ENCODE results near the gene CCBE1.
"Not testable (repeated sequence)": the region's sequence is repeated elsewhere in the genome, so short reads cannot be mapped to it uniquely, and the experiment has no call there.

Gene CCBE1

GRCh38 chr18:59684777-59685176, 12.4 kb downstream of the CCBE1 start:
- no peak for DNase-seq (ENCODE audit: low read depth in 3 of 3)

DNA sequence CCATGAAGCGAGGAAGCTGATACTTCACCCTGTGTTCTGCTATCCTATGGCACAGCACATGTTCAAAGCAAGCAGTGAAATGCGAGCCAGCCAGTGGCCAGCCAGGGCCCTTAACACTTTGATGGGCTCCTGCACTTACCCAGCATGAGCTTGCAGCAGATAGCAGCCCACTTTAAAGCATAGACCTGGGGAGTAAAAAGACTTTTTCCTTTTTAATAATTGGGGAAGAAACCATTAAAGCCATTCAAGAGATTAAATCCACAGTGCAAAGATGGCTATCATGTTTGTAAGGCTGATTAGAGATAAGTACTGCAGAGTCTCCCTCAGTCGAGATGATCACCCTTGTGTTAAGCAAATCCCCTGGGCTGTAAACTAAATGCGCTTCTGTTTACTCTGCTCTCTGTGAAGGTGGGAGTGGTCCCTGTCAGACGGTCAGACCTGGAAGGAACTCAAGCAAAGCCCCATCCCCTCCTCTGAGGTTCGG, 15.7 kb downstream of the CCBE1 start:
- DNase-seq (ENCODE audit: low read depth in 3 of 3), result no peak

DNA sequence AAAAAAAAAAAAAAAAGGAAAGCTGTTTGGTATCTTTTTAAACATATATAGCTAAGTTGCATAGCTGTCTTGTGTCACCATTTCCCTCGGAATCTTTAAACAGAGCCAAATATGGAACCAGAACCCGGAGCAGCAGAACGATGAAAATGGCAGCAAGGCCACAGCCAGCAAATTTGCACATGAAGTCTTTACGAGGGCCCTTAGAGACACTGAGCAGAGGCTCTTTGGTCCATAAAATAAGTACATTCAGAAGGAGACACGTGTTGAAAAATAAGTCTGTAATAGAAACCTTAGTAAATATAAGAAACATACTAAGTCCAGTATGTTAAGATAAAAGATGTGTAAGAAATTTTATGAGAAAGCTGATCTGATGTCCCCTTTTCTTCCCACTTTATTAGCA, 16.2 kb downstream of the CCBE1 start:
- no peak for DNase-seq (ENCODE audit: low read depth in 3 of 3)

GRCh38 chr18:59675346-59675745, 21.9 kb downstream of the CCBE1 start:
- DNase-seq (ENCODE audit: low read depth in 3 of 3), result no peak

DNA sequence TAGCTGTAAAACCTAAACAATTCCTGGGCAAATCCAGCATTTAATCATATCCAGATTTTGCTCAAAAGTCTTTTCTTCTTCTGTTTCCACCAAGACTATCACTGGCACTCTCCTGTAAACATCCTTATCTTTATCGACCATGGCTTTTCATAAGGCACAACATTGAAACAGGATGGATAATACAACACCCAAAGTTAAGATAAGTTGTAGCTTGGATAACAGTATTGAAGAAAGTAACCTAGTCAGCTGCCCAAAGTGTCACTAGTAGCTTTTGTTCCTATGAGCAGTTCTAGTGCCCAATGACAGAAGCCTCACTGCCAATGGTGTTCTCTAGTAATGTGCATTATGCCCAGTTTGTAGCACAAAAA, 22.3 kb downstream of the CCBE1 start:
- no peak for DNase-seq (ENCODE audit: low read depth in 3 of 3)

DNA sequence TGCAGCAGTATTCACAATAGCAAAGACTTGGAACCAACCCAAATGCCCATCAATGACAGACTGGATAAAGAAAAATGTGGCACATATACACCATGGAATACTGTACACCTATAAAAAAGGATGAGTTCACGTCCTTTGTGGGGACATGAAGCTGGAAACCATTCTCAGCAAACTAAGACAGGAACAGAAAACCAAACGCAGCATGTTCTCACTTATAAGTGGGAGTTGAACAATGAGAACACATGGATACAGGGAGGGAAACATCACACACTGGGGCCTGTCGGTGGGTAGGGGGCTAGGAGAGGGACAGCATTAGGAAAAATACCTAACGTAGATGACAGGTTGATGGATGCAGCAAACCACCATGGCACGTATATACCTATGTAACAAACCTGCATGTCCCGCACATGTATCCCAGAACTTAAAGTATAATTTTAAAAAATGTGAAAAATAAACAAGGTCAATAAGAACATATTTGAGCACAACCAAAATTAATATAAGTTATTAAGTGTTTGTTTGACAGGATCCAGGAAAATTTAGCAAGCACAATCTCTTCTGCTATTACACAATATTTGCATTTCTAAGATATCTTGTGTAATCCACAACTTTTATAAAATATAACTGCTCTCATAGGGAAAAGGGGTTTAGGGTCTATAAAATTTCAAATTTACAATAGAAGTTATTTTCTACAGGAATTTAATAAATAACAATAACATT, 22.9 kb downstream of the CCBE1 start:
- no peak for DNase-seq (ENCODE audit: low read depth in 3 of 3)

GRCh38 chr18:59672235-59672711, 24.9 kb downstream of the CCBE1 start:
- no peak for DNase-seq (ENCODE audit: low read depth in 3 of 3)

DNA sequence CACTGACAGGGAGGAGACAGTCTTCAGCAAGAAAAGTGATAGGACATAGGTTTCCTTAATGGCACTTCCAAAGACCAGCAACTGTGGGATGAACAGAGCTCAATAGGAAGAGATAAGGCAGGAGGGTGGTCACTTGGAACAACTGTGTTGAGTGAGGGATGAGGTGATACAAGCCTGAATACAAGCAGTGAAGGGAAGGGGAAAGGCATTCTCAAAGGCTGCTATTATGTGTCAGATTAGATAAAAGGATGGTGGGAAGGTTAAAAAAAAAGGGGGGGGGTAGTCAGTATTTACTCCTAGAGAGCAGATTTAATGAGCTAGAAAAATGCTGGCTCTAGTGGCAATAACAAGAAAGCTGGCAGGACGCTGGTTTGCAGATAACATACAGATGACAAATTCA, 25.7 kb downstream of the CCBE1 start:
- no peak for DNase-seq (ENCODE audit: low read depth in 3 of 3)

- DNase-seq (ENCODE audit: low read depth in 3 of 3), result no peak
These were observed 27.2 kb downstream of the CCBE1 start for GRCh38 chr18:59669872-59670657.

DNA sequence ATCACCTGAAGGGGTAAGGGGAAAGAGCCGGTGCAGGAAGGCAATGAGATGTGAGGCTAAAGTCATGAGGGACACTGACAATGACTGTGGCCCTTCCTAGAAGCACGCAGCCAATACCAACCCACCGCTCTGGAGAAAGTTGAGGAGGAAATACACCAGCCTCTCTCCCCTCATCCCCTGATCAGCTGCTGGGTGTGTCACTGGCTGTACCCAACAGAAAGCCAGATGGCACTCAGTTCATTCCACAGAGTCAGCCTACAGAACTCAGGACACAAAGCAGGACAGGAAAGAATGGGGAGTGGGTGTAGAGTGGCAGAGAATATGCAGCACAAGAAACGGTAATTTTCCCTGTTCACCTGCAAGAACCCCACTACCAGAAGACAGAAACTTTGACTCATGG, 29.7 kb downstream of the CCBE1 start:
- DNase-seq (ENCODE audit: low read depth in 3 of 3), result no peak

DNA sequence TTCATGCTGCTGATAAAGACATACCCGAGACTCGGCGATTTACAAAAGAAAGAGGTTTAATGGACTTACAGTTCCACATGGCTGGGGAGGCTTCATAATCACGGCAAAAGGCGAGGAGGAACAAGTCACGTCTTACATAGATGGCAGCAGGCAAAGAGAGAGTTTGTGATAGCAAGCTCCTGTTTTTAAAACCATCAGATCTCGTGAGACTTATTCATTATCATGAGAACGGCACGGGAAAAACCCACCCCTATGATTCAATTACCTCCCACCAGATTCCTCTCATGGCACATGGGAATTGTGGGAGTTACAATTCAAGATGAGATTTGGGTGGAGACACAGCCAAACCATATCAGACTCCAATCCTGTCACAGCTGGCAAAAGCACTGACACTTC, 31.2 kb downstream of the CCBE1 start:
- DNase-seq (ENCODE audit: low read depth in 3 of 3), result not testable (repeated sequence)

- no peak for DNase-seq (ENCODE audit: low read depth in 3 of 3)
These were observed 31.9 kb downstream of the CCBE1 start for GRCh38 chr18:59665057-59666006.

DNA sequence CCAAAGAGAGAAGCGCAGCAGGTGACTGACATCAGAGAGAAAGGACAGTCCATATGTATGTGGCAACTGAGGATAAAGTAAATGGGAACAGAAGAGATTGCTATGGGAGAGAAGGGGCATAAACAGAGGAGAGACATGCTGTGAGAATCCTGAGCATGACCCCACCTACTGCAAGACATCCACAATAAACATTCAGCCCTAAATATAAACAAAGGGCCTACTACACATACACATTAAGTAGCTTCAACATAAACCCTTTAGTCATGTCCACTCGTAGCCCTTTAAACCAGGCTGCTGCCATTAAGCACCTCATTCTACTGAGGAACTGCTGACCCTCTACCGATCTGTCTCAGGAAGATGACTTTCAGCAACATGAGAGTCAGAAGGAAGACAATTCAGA, 32.9 kb downstream of the CCBE1 start:
- DNase-seq (ENCODE audit: low read depth in 3 of 3), result no peak

GRCh38 chr18:59663096-59663495, 34.1 kb downstream of the CCBE1 start:
- DNase-seq (ENCODE audit: low read depth in 3 of 3), result no peak

GRCh38 chr18:59661891-59662701, 35.1 kb downstream of the CCBE1 start:
- no peak for DNase-seq (ENCODE audit: low read depth in 3 of 3)

DNA sequence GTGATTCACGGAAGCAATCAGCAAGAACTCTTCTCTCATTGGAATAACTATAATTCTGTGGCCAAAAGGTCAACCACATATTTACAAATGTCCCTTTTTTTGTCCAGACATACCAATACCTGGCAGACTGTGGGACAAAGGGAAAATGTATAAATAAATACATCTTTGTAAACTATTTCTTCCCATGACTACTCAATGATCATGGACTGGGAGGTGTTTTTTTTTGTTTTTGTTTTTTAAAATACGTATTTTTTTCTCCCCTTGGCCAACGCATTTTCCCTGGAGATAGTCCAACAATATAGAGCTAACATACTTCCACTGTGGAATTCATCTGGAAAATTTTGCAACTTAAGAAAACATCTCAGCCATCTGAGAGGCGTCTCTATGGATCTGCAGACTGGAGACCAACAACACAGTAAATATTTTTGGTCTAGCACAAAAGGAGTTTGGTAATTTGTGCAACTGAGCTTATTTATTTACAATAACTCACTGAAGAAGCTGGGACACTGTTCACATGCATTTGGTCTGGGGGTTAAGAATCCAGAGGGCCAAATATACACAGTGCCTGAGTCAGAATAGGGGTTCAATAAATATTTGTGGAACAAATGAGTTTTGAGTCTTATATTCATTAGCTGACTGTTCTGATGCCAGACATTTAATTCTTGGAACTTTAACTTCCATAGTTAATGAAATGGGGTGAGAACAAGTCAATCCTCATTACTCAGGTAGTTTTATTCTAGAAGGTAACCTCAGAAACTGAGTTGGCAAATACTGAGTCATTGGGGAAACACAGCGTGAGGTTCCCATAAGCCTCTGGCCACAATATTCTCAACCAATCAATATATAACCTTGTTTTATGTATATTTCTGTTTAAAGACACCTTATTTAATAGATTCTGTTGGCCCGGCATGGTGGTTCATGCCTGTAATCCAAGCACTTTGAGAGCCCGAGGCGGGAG, 36.2 kb downstream of the CCBE1 start:
- no peak for DNase-seq (ENCODE audit: low read depth in 3 of 3)

DNA sequence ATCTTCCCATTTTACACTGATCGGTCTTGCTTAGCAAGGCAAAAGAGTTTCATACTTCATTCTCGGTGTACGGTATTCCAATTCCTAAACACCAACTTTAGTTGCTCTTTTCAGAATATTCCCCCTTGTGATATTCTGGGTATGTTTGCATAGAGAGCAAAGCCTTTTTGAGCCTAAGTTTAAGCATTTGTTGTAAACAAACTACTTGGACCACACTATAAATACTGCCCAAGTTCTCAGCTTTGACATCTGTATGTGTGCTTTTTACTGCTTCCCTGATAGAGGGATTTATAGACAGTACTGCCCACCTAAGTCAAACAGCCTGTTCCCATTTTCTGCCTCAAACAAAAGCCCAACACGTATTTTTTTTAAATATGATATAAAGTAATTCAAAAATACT, 36.9 kb downstream of the CCBE1 start:
- DNase-seq (ENCODE audit: low read depth in 3 of 3), result no peak

GRCh38 chr18:59659508-59660170, 37.6 kb downstream of the CCBE1 start:
- no peak for DNase-seq (ENCODE audit: low read depth in 3 of 3)

DNA sequence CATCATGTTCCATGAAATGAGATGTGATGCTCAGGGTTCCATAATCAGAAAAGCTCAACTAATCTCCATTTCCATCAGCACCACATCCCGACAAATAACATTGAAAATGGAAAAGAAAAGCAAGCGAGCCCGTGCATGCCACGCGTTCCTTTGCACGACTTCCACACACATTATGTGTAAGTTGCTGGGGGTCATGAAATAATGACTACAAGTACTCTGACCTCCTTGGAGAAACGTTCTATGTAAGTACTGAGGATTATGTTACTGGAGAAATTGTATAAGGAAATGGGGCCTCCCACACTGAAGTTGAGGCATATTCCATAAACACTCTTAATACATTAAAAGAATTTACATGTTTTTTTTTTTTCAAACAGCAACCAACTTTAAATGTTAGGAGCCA, 38.3 kb downstream of the CCBE1 start:
- no peak for DNase-seq (ENCODE audit: low read depth in 3 of 3)

Measured in stimulated activated CD4-positive, alpha-beta T cell treated with anti-CD3 and anti-CD28 coated beads, TNF-alpha, amount 100 ng/mL, for 4 hours (primary cell).